HG02981 (cell line): Measurements from ENCODE around the gene NR1I3.
"Not testable (repeated sequence)": the region's sequence is repeated elsewhere in the genome, so short reads cannot be mapped to it uniquely, and the experiment has no call there.

Experiments used
- ATAC-seq: cut with Tn5 transposase; IDR thresholded peaks from one replicate; pipeline ENCODE4 v1.9.1; 2021; ENCODE audit warnings: mild to moderate bottlenecking, moderate library complexity; ENCODE audit not compliant: unreplicated experiment

NR1I3 gene

GRCh38 chr1:161238039-161238473 lies at the start of gene NR1I3:
TSS of gene NR1I3 (minus strand) at chr1:161238203. CDS start at chr1:161236565, 1,638 bp downstream.
- ATAC-seq: no peak

DNA sequence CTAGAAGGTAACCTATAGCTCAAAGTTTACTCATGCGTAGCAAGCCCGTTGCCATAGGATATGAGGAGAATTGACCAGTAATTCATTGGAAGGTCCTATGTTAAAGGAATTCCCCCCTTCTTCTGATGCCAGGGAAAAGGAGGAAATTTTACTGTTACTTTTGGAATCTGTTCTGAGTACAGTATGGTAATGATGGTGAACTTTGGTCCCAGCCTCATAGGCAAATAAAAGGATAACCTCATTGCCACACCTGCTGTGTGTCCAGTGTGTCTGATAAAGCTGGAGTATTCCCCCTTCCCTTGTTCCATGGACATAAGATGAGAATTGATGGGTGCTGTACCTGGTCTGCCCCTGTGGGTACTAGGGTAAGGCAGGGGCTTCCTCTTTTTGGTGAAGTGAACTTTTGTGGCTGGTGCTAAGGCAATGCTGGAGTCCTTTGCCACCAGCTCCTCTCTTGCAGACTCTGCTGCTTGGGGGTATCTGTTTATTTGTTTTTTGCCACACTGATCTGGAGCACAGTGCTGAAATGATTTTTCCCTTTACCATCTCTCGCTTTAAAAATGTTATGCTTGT lies 49.6 kb upstream of the NR1I3 start:
- ATAC-seq: no peak

DNA sequence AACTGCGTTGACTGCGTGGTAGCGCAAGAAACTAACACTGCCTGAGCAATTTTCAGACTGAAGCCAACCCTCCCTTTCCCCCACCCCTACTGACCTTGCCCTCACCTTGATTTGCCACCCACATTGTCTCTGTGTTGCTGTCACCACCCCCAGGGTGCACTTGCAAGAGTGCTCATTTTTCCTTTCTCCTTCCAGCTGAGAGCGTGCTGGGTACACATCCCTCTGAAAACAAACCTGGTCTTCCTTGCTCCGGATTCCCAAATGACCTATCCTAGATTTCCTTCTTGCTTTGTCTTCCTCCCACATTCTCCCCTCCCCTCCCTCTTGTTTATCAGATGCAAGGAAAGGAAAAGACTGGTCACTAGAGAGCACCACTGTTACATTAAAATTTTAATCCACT lies 47.5 kb upstream of the NR1I3 start:
- no peak for ATAC-seq

DNA sequence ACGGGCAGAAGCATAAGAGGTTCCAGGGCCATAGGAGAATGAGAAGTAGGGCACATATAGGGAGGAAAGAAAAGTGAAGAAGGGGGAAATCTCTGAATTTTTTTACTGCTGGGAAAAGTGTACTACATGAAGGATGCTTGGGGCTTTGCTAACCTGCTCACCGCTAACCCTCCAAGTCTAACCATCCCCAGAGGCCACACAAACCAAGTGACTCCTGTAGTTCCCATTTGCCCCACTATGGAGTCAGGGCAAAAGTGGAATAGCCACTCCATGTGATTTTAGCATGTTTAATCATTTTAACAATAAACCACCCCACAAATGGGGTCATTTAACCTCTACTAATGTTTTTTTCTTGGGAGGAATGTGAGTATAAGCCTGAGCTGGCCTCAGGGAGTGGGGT lies 47.1 kb upstream of the NR1I3 start:
- ATAC-seq: no peak

DNA sequence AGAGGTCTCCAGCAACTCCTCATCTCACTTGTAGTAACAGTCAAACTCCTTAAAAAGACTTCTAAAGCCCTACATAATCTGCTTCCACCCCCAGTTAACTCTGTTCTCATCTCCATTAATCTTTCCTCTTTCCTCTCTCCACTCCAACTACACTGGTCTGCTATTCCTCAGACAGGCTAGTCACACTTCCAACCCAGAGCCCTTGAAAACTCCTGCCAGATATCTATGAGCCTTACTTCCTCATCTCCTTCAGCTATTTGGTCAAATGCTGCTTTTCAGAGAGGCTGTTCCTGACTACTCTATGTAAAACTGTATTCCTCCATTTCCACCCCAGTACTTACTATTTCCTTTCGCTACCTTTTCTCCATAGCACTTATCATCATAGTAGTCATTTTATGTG lies 45.0 kb upstream of the NR1I3 start:
- ATAC-seq: no peak

GRCh38 chr1:161274874-161275273 lies 36.9 kb upstream of the NR1I3 start:
- ATAC-seq: no peak

GRCh38 chr1:161273402-161273801 lies 35.4 kb upstream of the NR1I3 start:
- ATAC-seq: no peak

GRCh38 chr1:161267321-161267720 lies 29.3 kb upstream of the NR1I3 start:
- no peak for ATAC-seq

- ATAC-seq: no peak
Measured at GRCh38 chr1:161266836-161267235, 28.8 kb upstream of the NR1I3 start.

DNA sequence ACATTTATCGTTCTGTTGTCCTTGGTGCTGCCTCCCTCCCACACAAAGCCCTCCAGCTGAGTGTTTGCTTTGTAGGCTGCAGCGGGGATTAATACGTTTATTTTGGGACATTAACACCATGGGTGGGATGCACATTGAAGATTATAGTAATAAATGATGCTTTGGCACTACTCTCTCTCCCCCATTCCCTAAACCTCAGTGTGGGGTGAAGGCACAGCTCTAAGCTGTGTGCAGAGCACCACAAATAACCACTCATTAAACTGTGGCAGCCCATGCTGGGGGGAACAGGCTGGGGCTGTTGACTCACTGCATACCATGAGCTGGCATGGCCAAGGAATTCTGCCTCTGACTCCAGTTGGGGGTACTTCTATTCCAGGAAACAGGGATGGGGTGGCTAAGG lies 28.2 kb upstream of the NR1I3 start:
- ATAC-seq: no peak

GRCh38 chr1:161265305-161265704 lies 27.3 kb upstream of the NR1I3 start:
- no peak for ATAC-seq

- peak; percentile 54 for ATAC-seq
Measured at GRCh38 chr1:161261261-161262235, 23.5 kb upstream of the NR1I3 start.

- peak; percentile 17 for ATAC-seq
Measured at GRCh38 chr1:161260376-161261260, 22.6 kb upstream of the NR1I3 start.

GRCh38 chr1:161259765-161260164 lies 21.8 kb upstream of the NR1I3 start:
- no peak for ATAC-seq

- ATAC-seq: no peak
Measured at GRCh38 chr1:161259345-161259702, 21.3 kb upstream of the NR1I3 start.

- no peak for ATAC-seq
Measured at GRCh38 chr1:161258439-161259344, 20.7 kb upstream of the NR1I3 start, which contains the start of gene PCP4L1. TSS of gene PCP4L1 (plus strand) at chr1:161258745. CDS start at chr1:161258975, 230 bp downstream.

DNA sequence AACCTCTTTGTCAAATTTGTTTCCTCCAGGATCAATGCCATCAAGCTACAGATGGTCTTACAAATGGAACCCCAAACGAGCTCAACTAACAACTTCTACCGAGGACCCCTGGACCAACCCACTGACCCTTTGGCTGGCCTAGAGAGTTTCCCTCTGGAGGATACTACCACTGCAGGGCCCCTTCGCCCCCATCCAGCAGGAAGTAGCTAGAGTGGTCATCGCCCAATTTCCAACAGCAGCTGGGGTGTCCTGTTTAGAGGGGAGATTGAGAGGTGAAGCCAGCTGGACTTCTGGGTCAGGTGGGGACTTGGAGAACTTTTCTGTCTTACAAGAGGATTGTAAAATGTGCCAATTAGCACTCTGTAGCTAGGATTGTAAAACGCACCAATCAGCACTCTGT lies 19.1 kb upstream of the NR1I3 start:
- not testable (repeated sequence) for ATAC-seq

DNA sequence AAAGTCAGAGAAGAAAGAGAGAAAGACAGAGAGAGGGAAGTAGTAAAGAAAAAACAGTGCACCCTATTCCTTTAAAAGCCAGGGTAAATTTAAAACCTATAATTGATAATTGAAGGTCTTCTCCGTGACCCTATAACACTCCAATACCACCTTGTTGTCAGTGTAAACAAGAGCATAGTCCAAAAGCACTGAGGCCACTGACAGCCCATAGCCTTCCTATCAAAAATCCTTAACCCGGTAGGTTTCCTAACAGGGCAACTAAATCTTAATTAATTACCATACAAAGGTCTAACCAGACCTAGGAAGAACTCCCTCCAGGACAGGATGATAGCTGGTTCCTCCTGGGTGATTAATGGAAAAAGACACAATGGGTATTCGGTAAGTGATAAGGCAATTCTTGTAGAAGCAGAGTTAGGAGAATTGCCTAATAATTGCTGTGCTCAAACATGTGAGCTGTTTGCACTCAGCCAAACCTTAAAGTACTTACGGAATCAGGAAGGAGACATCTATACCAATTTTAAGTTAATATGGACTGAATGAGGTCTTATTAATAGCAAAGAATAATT lies 18.0 kb upstream of the NR1I3 start:
- ATAC-seq: not testable (repeated sequence)

DNA sequence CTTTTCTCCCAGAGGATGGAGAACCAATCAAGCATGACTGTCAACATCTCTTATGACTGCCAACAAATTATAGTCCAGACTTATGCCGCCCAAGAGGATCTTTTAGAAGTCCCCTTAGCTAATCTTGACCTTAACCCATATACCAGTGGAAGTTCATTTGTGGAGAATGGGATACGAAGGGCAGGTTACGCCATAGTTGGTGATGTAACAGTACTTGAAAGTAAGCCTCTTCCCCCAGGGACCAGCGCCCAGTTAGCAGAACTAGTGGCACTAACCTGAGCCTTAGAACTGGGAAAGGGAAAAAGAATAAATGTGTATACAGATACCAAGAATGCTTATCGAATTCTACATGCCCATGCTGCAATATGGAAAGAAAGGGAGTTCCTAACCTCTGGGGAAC lies 17.3 kb upstream of the NR1I3 start:
- ATAC-seq: not testable (repeated sequence)

DNA sequence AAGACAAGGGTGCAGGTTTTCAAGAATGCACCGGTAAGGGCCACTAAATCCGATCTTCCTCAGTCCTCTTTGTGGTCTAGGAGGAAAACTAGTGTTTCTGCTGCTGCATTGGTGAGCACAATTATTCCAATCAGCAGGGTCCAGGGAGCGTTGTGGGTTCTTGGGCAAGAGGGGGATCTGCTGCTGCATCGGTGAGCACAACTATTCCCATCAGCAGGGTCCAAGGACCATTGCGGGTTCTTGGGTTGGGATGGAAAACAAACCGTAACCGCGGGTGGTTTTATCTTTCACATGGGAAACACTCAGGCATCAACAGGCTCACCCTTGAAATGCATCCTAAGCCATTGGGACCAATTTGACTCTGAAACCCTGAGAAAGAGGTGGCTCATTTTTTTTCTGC lies 13.6 kb upstream of the NR1I3 start:
- ATAC-seq: no peak
